HEK293 (cell line): Measurements from ENCODE around the gene DEUP1.

ENCODE experiments used
- CTCF ChIA-PET: fragments of 350-600 bp; formaldehyde crosslinking; extraction: SDS; loops from one replicate; lab custom pipeline; 2021; ENCODE audit warnings: antibody characterized with exemption; lab: Yijun Ruan, JAX
- POLR2A ChIA-PET: fragments of 300-600 bp; formaldehyde crosslinking; extraction: SDS; loops from one replicate; lab custom pipeline; 2020; ENCODE audit warnings: antibody characterized with exemption, inconsistent platforms; lab: Yijun Ruan, JAX
- H3K27ac ChIP-seq: fragments of 200-500 bp; sonication (Bioruptor generic); 2 replicates; pipeline ENCODE4 v1.5.1; 2014; ENCODE audit warnings: low read depth, low read length, control low read depth, inconsistent platforms; ENCODE audit errors: extremely low read depth
- H3K36me3 ChIP-seq, 2 experiments: fragments of 200-500 bp in 1 of 2; sonication (Bioruptor generic) in 1 of 2; 1 replicate in 1 of 2; 2 replicates in 1 of 2; pipeline ENCODE4 v1.5.1; 2014 to 2017; ENCODE audit warnings: inconsistent platforms in 2 of 2, low read length in 2 of 2; ENCODE audit not compliant: control insufficient read depth in 2 of 2, insufficient read depth in 1 of 2
- H3K4me1 ChIP-seq: fragments of 200-500 bp; sonication (Bioruptor generic); 2 replicates; pipeline ENCODE4 v1.5.1; 2014; ENCODE audit warnings: mild to moderate bottlenecking, low read length, inconsistent platforms; ENCODE audit not compliant: control insufficient read depth, insufficient read depth
- H3K4me3 ChIP-seq: 2 replicates; pipeline ENCODE4 v1.5.1; 2011; ENCODE audit warnings: low read depth, mild to moderate bottlenecking, control low read depth, low read length, moderate library complexity
- H3K9me3 ChIP-seq: fragments of 200-500 bp; sonication (Bioruptor generic); 2 replicates; pipeline ENCODE4 v1.5.1; 2014; ENCODE audit warnings: low read depth, low read length, inconsistent platforms; ENCODE audit not compliant: control insufficient read depth, insufficient read depth
- AEBP2 ChIP-seq: fragments of 450-650 bp; formaldehyde crosslinking; IDR thresholded peaks from 2 replicates; pipeline ENCODE4 v1.5.1; 2016; ENCODE audit warnings: missing biosample characterization, missing genetic modification characterization, borderline replicate concordance
- GLI2 ChIP-seq: fragments of 450-650 bp; formaldehyde crosslinking; IDR thresholded peaks from 2 replicates; pipeline ENCODE4; 2017; ENCODE audit warnings: missing biosample characterization, missing genetic modification characterization, low read depth, borderline replicate concordance
- HIC1 ChIP-seq: fragments of 450-650 bp; formaldehyde crosslinking; IDR thresholded peaks from 2 replicates; pipeline ENCODE4 v1.5.1; 2016; ENCODE audit warnings: missing biosample characterization, missing genetic modification characterization
- SCRT1 ChIP-seq: fragments of 450-650 bp; formaldehyde crosslinking; IDR thresholded peaks from 2 replicates; pipeline ENCODE4 v1.5.1; 2016; ENCODE audit warnings: missing biosample characterization, missing genetic modification characterization, borderline replicate concordance
- SCRT2 ChIP-seq: fragments of 450-650 bp; formaldehyde crosslinking; IDR thresholded peaks from 2 replicates; pipeline ENCODE4 v1.5.1; 2016; ENCODE audit warnings: missing biosample characterization, missing genetic modification characterization
- SP7 ChIP-seq: fragments of 450-650 bp; formaldehyde crosslinking; IDR thresholded peaks from 2 replicates; pipeline ENCODE4 v1.5.1; 2016; ENCODE audit warnings: missing biosample characterization, missing genetic modification characterization
- ZBTB26 ChIP-seq: fragments of 450-650 bp; formaldehyde crosslinking; optimal IDR thresholded peaks from 2 replicates; pipeline ENCODE3; 2016; ENCODE audit warnings: missing biosample characterization, mild to moderate bottlenecking, missing genetic modification characterization
- ZIC2 ChIP-seq: fragments of 450-650 bp; formaldehyde crosslinking; IDR thresholded peaks from 2 replicates; pipeline ENCODE4 v1.5.1; 2016; ENCODE audit warnings: missing biosample characterization, missing genetic modification characterization
- ZNF133 ChIP-seq: fragments of 450-650 bp; formaldehyde crosslinking; IDR thresholded peaks from 2 replicates; pipeline ENCODE4 v1.5.1; 2016; ENCODE audit warnings: missing biosample characterization, missing genetic modification characterization
- ZNF155 ChIP-seq: fragments of 450-650 bp; formaldehyde crosslinking; IDR thresholded peaks from 2 replicates; pipeline ENCODE4 v1.5.1; 2016; ENCODE audit warnings: missing biosample characterization, missing genetic modification characterization
- ZNF24 ChIP-seq: fragments of 450-650 bp; formaldehyde crosslinking; IDR thresholded peaks from 2 replicates; pipeline ENCODE4 v1.5.1; 2016; ENCODE audit warnings: missing biosample characterization, missing genetic modification characterization
- ZNF266 ChIP-seq: fragments of 450-650 bp; formaldehyde crosslinking; IDR thresholded peaks from 2 replicates; pipeline ENCODE4 v1.5.1; 2016; ENCODE audit warnings: missing biosample characterization, missing genetic modification characterization, low read depth
- ZNF280C ChIP-seq: fragments of 450-650 bp; formaldehyde crosslinking; IDR thresholded peaks from 2 replicates; pipeline ENCODE4 v1.5.1; 2016; ENCODE audit warnings: missing biosample characterization, missing genetic modification characterization
- ZNF394 ChIP-seq: fragments of 450-650 bp; formaldehyde crosslinking; IDR thresholded peaks from 2 replicates; pipeline ENCODE4 v1.5.1; 2016; ENCODE audit warnings: missing biosample characterization, missing genetic modification characterization, mild to moderate bottlenecking, moderate library complexity, borderline replicate concordance
- ZNF426 ChIP-seq: fragments of 450-650 bp; formaldehyde crosslinking; IDR thresholded peaks from 2 replicates; pipeline ENCODE4 v1.5.1; 2017; ENCODE audit warnings: missing biosample characterization, missing genetic modification characterization, mild to moderate bottlenecking, inconsistent platforms, moderate library complexity
- ZNF48 ChIP-seq: fragments of 450-650 bp; formaldehyde crosslinking; IDR thresholded peaks from 2 replicates; pipeline ENCODE4 v1.5.1; 2016; ENCODE audit warnings: missing biosample characterization, missing genetic modification characterization
- ZNF521 ChIP-seq: fragments of 450-650 bp; formaldehyde crosslinking; IDR thresholded peaks from 2 replicates; pipeline ENCODE4 v1.5.1; 2017; ENCODE audit warnings: missing biosample characterization, mild to moderate bottlenecking, missing genetic modification characterization
- ZNF544 ChIP-seq: fragments of 450-650 bp; formaldehyde crosslinking; IDR thresholded peaks from 2 replicates; pipeline ENCODE4 v1.5.0; 2017; ENCODE audit warnings: missing biosample characterization, missing genetic modification characterization
- ZSCAN23 ChIP-seq: fragments of 450-650 bp; formaldehyde crosslinking; IDR thresholded peaks from 2 replicates; pipeline ENCODE4 v1.5.1; 2016; ENCODE audit warnings: missing biosample characterization, missing genetic modification characterization
- ZSCAN4 ChIP-seq: fragments of 450-650 bp; formaldehyde crosslinking; IDR thresholded peaks from 2 replicates; pipeline ENCODE4 v1.5.1; 2017; ENCODE audit warnings: missing biosample characterization, missing genetic modification characterization

DEUP1 gene

GRCh38 chr11:93326681-93327080 is 3.9 kb upstream of the DEUP1 start (continued):
- TF ChIP-seq ZNF155 (tag by site-specific recombination): no peak

- no peaks in the 10 kb centered on the region for H3K36me3 ChIP-seq
Measured at GRCh38 chr11:93329936-93330445, 551 bp upstream of the DEUP1 start.

More at GRCh38 chr11:93329936-93330445, 551 bp upstream of the DEUP1 start:
- POLR2A ChIA-PET: no interaction called here
- TF ChIP-seq ZSCAN4 (tag by site-specific recombination): no peak
- no peak for TF ChIP-seq SCRT2 (tag by site-specific recombination)
- no peak for TF ChIP-seq ZNF426
- no peak for TF ChIP-seq GLI2
- no peak for TF ChIP-seq ZNF544 (tag by site-specific recombination)
- no peak for TF ChIP-seq ZBTB26 (tag by site-specific recombination)
- no peak for TF ChIP-seq HIC1 (tag by site-specific recombination)
- no peak for TF ChIP-seq AEBP2 (tag by site-specific recombination)
- TF ChIP-seq ZNF266 (tag by site-specific recombination): no peak
- TF ChIP-seq ZNF24 (tag by site-specific recombination): no peak
- TF ChIP-seq SP7 (tag by site-specific recombination): no peak
- no peak for TF ChIP-seq ZNF280C (tag by site-specific recombination)
- no peak for TF ChIP-seq ZNF394 (tag by site-specific recombination)
- TF ChIP-seq ZIC2 (tag by site-specific recombination): no peak
- TF ChIP-seq ZSCAN23 (tag by site-specific recombination): no peak
- TF ChIP-seq ZNF48 (tag by site-specific recombination): no peak
- TF ChIP-seq ZNF521 (tag by site-specific recombination): no peak
- no peak for TF ChIP-seq ZNF133 (tag by site-specific recombination)
- TF ChIP-seq SCRT1: no peak
- TF ChIP-seq, all 188 proteins: peak for 0
- CTCF ChIA-PET: no interaction called here
- H3K27ac ChIP-seq: no peak overlapping the region
- no peaks in the 10 kb centered on the region for H3K4me1 ChIP-seq
- H3K4me3 ChIP-seq: no peak overlapping the region
- H3K9me3 ChIP-seq: no peaks in the 10 kb centered on the region
